ENCODE data around the gene PRMT7. TPM values are rescaled to one million over a fixed set of nuclear protein-coding genes. Genes with fewer than 3 reads are reported as not detected.

Gene PRMT7
- total and polyA plus RNA-seq, 2 of the 8 experiments (the other 6 are each of a cell fraction or from before 2014, with no cell fraction given) = 48.2 to 49.3 TPM

- no peak for TF ChIP-seq SP1 (IDR thresholded peaks at IDR 0.05; ENCODE audit: low read depth, low read length)
- TF ChIP-seq EZH2 (IDR thresholded peaks at IDR 0.05; ENCODE audit: low read depth, low read length, severe bottlenecking) = no peak
- no peak for TF ChIP-seq HDAC6 (IDR thresholded peaks at IDR 0.05; ENCODE audit: low read depth, low read length)
- no peak for TF ChIP-seq JUND (IDR thresholded peaks at IDR 0.05; ENCODE audit: low read length)
These were observed 26.8 kb upstream of the PRMT7 start (continued) for GRCh38 chr16:68283801-68284598.
